GM19455 (cell line): ENCODE results near the gene KIF23.

Experiments used
- ATAC-seq: cut with Tn5 transposase; IDR thresholded peaks from one replicate; pipeline ENCODE4 v1.9.1; 2021; ENCODE audit not compliant: unreplicated experiment

KIF23 gene

GRCh38 chr15:69489073-69489571, 75.0 kb downstream of the KIF23 start:
- ATAC-seq: no peak

DNA sequence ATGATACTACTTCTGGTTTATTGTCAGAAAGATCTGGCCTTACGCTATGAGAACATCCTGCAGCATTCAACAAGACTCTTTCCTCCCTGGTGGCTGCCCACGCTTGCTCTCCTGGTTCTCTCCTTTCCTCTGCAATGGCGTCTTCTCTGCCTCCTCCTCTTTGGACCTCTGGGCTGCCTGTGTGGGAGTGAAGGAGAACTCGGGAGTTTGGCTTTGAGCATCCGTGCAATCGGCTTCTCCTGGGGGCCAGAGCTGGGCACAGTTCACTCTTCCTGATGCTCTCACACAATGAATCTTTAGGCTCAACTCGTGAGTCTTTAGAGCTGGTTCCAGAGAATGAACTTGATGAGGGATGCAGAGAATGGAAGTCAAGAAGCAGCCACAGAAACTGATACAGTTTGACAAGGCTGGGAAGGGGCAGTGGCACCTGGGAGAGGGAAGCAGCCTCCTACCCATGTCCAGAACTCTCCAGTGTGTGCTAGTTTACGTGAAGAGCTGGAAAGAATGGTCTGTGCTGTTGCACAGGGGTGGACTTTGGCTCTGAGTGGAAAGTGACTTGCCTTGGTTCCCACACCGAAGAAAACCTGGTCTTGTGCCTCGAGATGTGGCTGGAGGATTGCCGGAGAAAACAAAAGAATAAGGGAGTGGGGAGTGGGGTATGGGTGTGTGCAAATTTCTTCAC, 76.3 kb downstream of the KIF23 start:
- ATAC-seq: no peak

DNA sequence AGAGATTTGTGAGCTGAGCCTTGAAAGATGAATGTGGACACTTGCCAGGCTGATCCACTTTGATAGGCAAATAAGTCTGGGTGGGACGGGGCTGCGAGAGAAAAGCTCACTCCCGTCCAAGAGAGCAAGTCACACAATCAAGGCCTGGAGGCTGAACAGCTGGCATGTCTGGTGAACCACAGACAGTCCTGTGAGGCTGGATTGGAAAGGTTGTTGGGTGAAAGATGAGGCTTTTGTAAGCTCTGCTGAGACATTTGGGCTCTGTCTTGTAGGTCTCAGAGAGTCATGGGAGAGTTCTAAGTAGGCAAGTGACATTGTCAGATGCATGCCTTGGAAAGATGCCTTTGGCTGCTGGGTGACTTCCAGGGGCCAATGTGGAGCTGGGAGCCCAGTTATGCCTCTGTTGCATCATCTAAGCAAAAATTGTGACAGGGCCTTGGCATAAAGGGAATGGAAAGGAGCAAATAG, 76.9 kb downstream of the KIF23 start:
- no peak for ATAC-seq

- no peak for ATAC-seq
Measured at GRCh38 chr15:69493406-69493805, 79.3 kb downstream of the KIF23 start.

- no peak for ATAC-seq
Measured at GRCh38 chr15:69496001-69496400, 81.9 kb downstream of the KIF23 start.

- ATAC-seq: no peak
Measured at GRCh38 chr15:69497076-69497475, 82.9 kb downstream of the KIF23 start.

DNA sequence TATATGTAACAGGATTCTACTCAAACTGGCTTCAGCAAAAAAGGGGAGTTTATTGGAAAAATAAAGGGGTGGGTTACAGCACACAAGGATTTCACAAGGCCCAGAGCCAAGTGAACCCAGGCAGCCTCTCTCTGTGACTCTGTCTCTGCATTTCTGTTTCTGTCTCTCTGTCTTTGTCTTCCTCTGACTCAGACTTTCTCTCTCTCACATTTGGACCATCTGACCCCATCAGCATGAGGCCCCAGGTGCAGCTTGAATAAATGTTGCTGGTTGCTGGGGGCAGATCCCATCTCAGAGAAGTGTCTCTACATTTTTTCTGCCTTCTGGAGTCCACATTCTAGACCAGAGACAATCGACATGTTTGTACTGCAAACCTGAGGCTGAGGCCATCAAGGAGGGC, 83.5 kb downstream of the KIF23 start:
- no peak for ATAC-seq
